ENCODE measurements around the gene HSPBP1.

Gene HSPBP1

GRCh38 chr19:55304980-55305379 lies 25.1 kb upstream of the HSPBP1 start:
- DNase-seq = no peak

- DNase-seq = no peak
Observed at GRCh38 chr19:55304279-55304978, 24.5 kb upstream of the HSPBP1 start.

- DNase-seq = no peak
Observed at GRCh38 chr19:55303477-55303876, 23.6 kb upstream of the HSPBP1 start.

GRCh38 chr19:55302318-55302703 lies 22.4 kb upstream of the HSPBP1 start:
- DNase-seq = no peak

GRCh38 chr19:55301459-55302317 lies 21.8 kb upstream of the HSPBP1 start:
- peak; percentile 70 to 96 for DNase-seq

GRCh38 chr19:55300886-55301458 lies 21.1 kb upstream of the HSPBP1 start:
- no peak for DNase-seq

- DNase-seq = no peak
Observed at GRCh38 chr19:55299991-55300390, 20.1 kb upstream of the HSPBP1 start.

GRCh38 chr19:55297267-55297666 lies 17.4 kb upstream of the HSPBP1 start:
- no peak for DNase-seq

GRCh38 chr19:55289117-55289796 lies 9.3 kb upstream of the HSPBP1 start:
- DNase-seq = no peak

- no peak for DNase-seq
Observed at GRCh38 chr19:55287361-55288079, 7.6 kb upstream of the HSPBP1 start.

- no peak for DNase-seq
Observed at GRCh38 chr19:55285229-55285890, 5.5 kb upstream of the HSPBP1 start.

- no peak for DNase-seq
Observed at GRCh38 chr19:55284405-55285058, 4.6 kb upstream of the HSPBP1 start.

- DNase-seq = no peak
Observed at GRCh38 chr19:55283548-55284377, 3.9 kb upstream of the HSPBP1 start, which contains the start of gene BRSK1. BRSK1 (plus strand) TSS chr19:55283997; CDS start chr19:55284443, 446 bp downstream.

GRCh38 chr19:55279340-55279739 lies 570 bp downstream of the HSPBP1 start:
- DNase-seq = no peak

GRCh38 chr19:55278391-55279135 lies 1.3 kb downstream of the HSPBP1 start:
- no peak for DNase-seq

GRCh38 chr19:55277494-55277893 lies 2.4 kb downstream of the HSPBP1 start:
- no peak for DNase-seq

- DNase-seq = no peak
Observed at GRCh38 chr19:55276720-55277430, 3.0 kb downstream of the HSPBP1 start.

- DNase-seq = no peak
Observed at GRCh38 chr19:55275851-55276719, 3.8 kb downstream of the HSPBP1 start.
